ENCODE results near the gene MBTD1.
"Not testable (repeated sequence)": the region's sequence is repeated elsewhere in the genome, so short reads cannot be mapped to it uniquely, and the experiment has no call there.

MBTD1 gene

GRCh38 chr17:51189162-51189561 is 70.7 kb downstream of the MBTD1 start:
- DNase-seq (ENCODE audit: low read depth): no peak

- no peak for DNase-seq (ENCODE audit: low read depth)
Observed at GRCh38 chr17:51188271-51188833, 71.5 kb downstream of the MBTD1 start.

- no peak for DNase-seq (ENCODE audit: low read depth)
Observed at GRCh38 chr17:51185763-51186332, 74.0 kb downstream of the MBTD1 start.

GRCh38 chr17:51184124-51184523 is 75.7 kb downstream of the MBTD1 start:
- no peak for DNase-seq (ENCODE audit: low read depth)

- no peak for DNase-seq (ENCODE audit: low read depth)
Observed at GRCh38 chr17:51180486-51180885, 79.4 kb downstream of the MBTD1 start.

- not testable (repeated sequence) for DNase-seq (ENCODE audit: low read depth)
Observed at GRCh38 chr17:51172030-51172429, 87.8 kb downstream of the MBTD1 start.

GRCh38 chr17:51170736-51171135 is 89.1 kb downstream of the MBTD1 start:
- DNase-seq (ENCODE audit: low read depth): no peak

GRCh38 chr17:51169340-51169739 is 90.5 kb downstream of the MBTD1 start:
- no peak for DNase-seq (ENCODE audit: low read depth)

- DNase-seq (ENCODE audit: low read depth): peak; percentile 62
Observed at GRCh38 chr17:51166987-51167931, 92.6 kb downstream of the MBTD1 start.

GRCh38 chr17:51166198-51166986 is 93.5 kb downstream of the MBTD1 start, which contains the start of gene NME2:
Gene NME2, plus strand, starts transcription at chr17:51166411. Its CDS starts 420 bp downstream, at chr17:51166831.
- peak; percentile 59 for DNase-seq (ENCODE audit: low read depth)

GRCh38 chr17:51165680-51166197 is 94.1 kb downstream of the MBTD1 start:
- no peak for DNase-seq (ENCODE audit: low read depth)

- no peak for DNase-seq (ENCODE audit: low read depth)
Observed at GRCh38 chr17:51164911-51165679, 94.8 kb downstream of the MBTD1 start.

GRCh38 chr17:51161541-51161940 is 98.3 kb downstream of the MBTD1 start:
- no peak for DNase-seq (ENCODE audit: low read depth)

- no peak for DNase-seq (ENCODE audit: low read depth)
Observed at GRCh38 chr17:51159604-51160003, 100.2 kb downstream of the MBTD1 start.

- no peak for DNase-seq (ENCODE audit: low read depth)
Observed at GRCh38 chr17:51155416-51155815, 104.4 kb downstream of the MBTD1 start.

GRCh38 chr17:51154176-51154575 is 105.7 kb downstream of the MBTD1 start:
- no peak for DNase-seq (ENCODE audit: low read depth)

GRCh38 chr17:51153210-51154072 is 106.4 kb downstream of the MBTD1 start, which contains the start of gene NME1:
Gene NME1, plus strand, starts transcription at chr17:51153559. Its CDS starts 2,096 bp downstream, at chr17:51155655.
- DNase-seq (ENCODE audit: low read depth): peak; percentile 96

GRCh38 chr17:51152766-51153209 is 107.1 kb downstream of the MBTD1 start:
- DNase-seq (ENCODE audit: low read depth): no peak

- DNase-seq (ENCODE audit: low read depth): no peak
Observed at GRCh38 chr17:51150932-51151331, 108.9 kb downstream of the MBTD1 start.

GRCh38 chr17:51149163-51149562 is 110.7 kb downstream of the MBTD1 start:
- no peak for DNase-seq (ENCODE audit: low read depth)
